Stimulated activated CD8-positive, alpha-beta memory T cell treated with anti-CD3 and anti-CD28 coated beads, Interleukin-15, amount 100 ng/mL, for 24 hours (primary cell): ENCODE data around the gene SPARCL1.

Source experiments
- DNase-seq: peaks from one replicate; pipeline ENCODE4 v3.0.0-alpha.2; 2020; ENCODE audit warnings: low read depth

SPARCL1 gene

DNA sequence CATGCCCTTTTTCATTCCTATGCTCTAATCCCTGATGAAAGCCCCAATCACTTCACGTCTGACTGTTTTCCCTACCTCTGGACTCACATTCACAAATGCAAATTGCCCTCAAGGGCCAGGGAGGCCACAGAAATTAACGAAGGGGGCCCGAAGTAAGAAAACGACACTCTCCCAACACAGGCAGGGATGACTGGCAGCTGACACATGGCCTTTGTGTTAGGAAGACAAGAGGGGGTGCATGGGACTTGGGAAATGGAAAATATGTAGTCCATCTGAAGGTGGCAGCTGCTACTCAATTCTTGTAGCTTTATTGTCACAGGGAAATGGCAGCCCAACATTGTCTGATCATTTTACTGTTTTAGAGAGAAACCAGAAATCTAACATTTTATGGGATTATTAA is 12.3 kb upstream of the SPARCL1 start:
- DNase-seq: no peak

DNA sequence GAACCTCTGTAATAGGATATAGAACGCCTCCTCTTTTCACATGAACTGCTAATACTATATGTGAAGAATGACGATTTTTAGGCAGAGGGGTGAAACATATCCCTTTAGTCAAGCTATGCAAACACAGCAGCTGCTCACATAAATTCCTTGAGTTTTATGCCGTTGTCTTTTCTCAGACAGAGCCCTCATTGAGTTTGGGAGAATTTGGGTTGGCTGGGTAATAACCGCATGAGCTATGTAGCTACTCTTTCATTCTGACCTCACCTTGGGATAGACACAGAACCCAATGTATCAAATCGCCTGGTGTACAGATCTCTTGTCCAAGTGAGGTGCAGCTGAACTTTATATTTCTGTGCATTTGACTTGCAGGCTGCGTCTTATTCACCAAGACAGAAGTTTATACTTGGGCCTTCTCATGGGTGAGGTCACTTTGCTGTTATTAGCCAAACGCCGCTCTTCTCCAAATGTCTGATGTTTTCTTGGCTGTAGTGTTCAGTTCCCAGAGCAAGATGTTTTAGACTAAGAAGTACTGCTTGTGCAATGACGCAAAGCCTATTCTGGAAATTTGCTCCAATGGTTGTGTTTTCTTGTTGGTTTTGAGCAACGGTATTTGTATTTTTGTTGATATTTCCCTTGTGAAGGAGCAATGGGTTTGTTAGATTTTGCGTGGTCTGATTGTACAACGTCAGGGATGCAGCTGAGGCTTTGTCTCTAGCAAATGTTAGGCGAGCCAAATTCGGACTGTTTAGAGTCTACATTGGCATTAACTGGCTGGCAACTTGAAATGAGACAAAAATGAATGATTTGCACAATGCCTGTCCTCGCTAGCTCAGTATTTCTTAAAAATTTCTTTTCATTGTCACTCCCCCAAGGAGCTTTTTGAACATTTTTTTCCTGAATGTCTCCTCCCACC is 11.2 kb upstream of the SPARCL1 start:
- DNase-seq: no peak

GRCh38 chr4:87532907-87533306 is 3.7 kb upstream of the SPARCL1 start:
- DNase-seq: no peak

DNA sequence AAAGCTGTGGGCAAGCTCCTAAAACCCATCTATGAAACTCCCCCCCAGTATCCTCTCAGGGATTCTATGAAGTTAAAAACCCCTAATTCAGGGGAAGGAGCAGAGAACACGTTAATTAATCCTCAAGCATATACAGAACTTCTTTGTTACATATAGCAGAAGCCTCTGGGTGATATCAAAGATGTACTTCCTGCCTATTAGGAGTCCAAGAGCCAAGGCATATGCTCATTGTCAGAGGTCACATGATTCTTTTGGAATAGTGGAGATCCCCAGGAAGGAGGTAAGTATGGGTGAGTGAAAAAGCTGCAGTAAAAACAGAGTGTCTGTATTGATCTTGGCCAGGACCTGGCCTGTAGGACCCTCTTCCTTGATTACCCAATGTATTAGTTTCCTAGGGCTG is 2.9 kb upstream of the SPARCL1 start:
- no peak for DNase-seq

DNA sequence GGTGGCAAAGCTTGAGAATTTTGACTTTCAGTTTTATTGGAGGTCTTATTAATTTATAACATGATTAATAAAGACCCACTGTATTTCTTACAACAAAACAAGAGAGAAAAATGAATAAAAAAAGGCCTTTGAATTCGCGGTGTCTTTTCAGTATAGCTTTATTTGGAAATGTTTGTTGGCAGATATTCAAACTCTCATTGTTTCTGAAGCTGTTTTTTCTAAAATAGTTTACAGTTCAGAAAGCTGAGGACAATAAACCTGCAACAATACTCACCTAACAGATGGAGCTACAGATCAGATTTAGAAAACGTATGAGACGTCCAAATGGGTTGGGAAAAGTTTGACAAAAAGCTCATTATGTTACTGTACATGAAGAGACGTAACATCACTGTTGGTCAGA is 2.4 kb upstream of the SPARCL1 start:
- no peak for DNase-seq

DNA sequence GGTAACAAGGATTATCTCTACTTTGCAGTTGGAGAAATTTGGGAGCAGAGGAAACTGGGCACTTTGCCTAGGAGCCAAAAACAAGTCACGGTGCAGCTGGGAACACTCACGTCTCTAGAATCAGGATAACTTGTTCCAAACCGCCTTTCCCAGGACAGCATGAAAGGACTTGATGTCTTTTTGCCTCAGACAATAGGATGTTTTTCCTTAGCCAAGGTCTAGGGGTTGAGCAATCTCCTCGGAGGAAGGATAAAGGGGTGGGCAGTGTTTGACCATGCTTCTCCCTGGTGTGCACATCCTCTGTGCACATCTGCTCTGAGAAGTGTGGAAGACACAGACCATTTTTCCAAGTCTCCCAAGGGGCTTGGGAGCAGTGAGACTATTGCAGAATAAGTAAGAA is 1.7 kb upstream of the SPARCL1 start:
- DNase-seq: no peak

GRCh38 chr4:87530229-87530628 is 1.1 kb upstream of the SPARCL1 start:
- no peak for DNase-seq

- DNase-seq: no peak
Measured at GRCh38 chr4:87527431-87528220, 1.6 kb downstream of the SPARCL1 start.

GRCh38 chr4:87525636-87526295 is 3.4 kb downstream of the SPARCL1 start:
- no peak for DNase-seq

DNA sequence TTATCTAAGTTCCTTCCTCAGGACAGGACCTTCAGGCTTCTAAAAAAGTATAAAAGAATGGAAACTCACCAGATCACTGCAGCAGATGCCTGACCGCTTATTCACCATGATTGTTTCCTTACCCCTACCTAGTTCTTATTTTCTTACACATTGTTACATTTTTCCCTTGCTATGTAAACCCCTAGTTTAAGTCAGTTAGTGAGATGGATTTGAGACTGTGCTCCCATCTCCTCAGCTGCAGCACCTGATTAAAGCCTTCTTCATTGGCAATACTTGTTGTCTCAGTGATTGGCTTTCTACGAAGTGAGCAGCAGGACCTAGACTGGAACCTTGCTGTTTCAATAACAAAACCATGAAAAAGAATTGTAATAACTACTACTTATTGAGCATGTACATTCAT is 4.7 kb downstream of the SPARCL1 start:
- DNase-seq: no peak

DNA sequence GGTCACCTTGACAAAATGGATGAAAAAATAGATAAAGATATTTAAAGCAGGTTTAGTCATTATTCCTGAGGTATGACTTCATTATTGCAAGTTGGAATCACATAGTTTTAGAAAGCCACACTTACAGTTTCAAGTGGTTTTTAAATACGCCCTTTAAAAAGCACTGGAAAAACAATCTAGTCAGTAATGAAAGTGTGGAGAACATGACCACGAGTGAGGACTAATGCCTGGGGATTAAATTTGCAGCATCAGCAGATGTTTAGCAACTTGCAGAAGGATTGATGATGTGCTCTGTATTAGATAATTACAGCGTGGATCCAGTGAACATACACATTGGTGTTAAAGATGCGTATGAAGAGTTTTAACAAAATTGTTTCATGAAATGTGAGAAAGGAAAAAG is 5.9 kb downstream of the SPARCL1 start:
- DNase-seq: no peak

- no peak for DNase-seq
Measured at GRCh38 chr4:87521757-87522374, 7.3 kb downstream of the SPARCL1 start.

- no peak for DNase-seq
Measured at GRCh38 chr4:87521319-87521718, 7.9 kb downstream of the SPARCL1 start.

GRCh38 chr4:87517621-87518020 is 11.6 kb downstream of the SPARCL1 start:
- no peak for DNase-seq

- no peak for DNase-seq
Measured at GRCh38 chr4:87516683-87517082, 12.5 kb downstream of the SPARCL1 start.

GRCh38 chr4:87512400-87512799 is 16.8 kb downstream of the SPARCL1 start:
- DNase-seq: no peak

DNA sequence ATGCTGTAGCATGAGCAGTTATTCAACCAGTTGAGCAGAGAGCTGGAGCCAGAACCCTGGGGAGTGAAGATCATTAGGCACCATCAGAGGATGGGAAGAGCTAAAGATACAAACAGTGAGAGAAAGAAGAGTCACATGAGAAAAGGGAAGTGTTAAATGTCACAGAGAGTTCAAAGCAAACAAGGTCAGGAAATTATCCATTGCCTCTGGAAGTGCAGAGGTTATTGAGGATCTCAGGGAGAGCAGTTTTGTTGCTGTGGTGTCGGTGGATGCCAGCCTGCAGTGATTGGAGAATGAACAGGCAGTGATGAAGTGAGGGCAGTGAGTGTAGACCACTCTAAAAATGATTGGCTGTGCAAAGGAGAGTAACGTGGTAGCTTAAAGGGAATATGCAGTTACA is 17.7 kb downstream of the SPARCL1 start:
- DNase-seq: no peak

GRCh38 chr4:87510747-87511146 is 18.4 kb downstream of the SPARCL1 start:
- no peak for DNase-seq

DNA sequence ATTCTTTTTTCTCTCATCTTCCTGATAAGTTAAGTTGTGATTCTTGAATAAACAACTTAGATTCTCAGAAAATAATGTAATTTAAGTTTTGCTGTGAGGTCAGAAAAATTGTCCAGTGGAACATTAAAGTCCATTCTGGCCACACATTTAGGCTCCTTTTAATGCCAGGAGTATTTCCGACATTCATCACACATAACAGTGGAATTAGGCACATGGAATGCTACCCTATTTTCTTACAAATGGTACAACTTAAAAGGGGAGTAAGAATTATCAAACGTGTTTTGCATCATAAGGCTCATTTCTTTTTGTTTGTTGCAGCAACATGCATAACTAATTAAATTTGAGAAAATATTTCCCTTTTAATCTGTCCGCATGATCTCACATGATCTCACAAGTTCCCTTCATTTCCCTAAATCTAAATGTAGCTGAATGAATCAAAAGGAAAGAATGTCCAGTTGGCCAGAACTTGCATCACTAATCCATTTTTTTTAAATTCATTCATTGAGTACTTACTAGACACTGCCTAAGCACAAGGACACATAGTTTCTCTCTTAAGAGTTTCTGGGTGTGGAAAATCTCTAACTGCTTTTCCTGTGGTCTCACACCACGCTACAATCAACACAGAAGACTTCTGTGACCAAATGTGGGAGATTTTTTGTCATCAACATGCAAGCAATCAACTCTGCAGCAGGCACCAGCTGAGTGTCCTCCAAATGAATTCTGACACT is 22.0 kb downstream of the SPARCL1 start:
- DNase-seq: no peak

- no peak for DNase-seq
Measured at GRCh38 chr4:87505862-87506261, 23.3 kb downstream of the SPARCL1 start.

- no peak for DNase-seq
Measured at GRCh38 chr4:87502580-87503238, 26.5 kb downstream of the SPARCL1 start.
